HG03025 (cell line): ENCODE results near the gene NOSIP.

Experiments
- ATAC-seq: cut with Tn5 transposase; IDR thresholded peaks from one replicate; pipeline ENCODE4 v1.9.1; 2021; ENCODE audit warnings: mild to moderate bottlenecking, moderate library complexity; ENCODE audit not compliant: unreplicated experiment, low FRiP score

The NOSIP gene

GRCh38 chr19:49595819-49596404, 15.6 kb upstream of the NOSIP start:
- no peak for ATAC-seq

GRCh38 chr19:49594993-49595818, 14.8 kb upstream of the NOSIP start:
- no peak for ATAC-seq

GRCh38 chr19:49594157-49594992, 14.0 kb upstream of the NOSIP start:
- no peak for ATAC-seq

- ATAC-seq, result no peak
Observed at GRCh38 chr19:49593233-49594113, 13.1 kb upstream of the NOSIP start.

- ATAC-seq, result no peak
Observed at GRCh38 chr19:49592486-49593232, 12.3 kb upstream of the NOSIP start.

GRCh38 chr19:49591731-49592485, 11.6 kb upstream of the NOSIP start:
- ATAC-seq, result no peak

GRCh38 chr19:49590971-49591730, 10.8 kb upstream of the NOSIP start, which contains the start of gene PRR12:
Gene PRR12 (plus strand): TSS chr19:49591182. CDS start chr19:49591655, 473 bp downstream.
- ATAC-seq, result peak; percentile 26

- ATAC-seq, result no peak
Observed at GRCh38 chr19:49590071-49590970, 10.0 kb upstream of the NOSIP start.

GRCh38 chr19:49589502-49589905, 9.1 kb upstream of the NOSIP start:
- ATAC-seq, result no peak

- no peak for ATAC-seq
Observed at GRCh38 chr19:49588365-49589122, 8.2 kb upstream of the NOSIP start.

- ATAC-seq, result no peak
Observed at GRCh38 chr19:49587227-49587626, 6.9 kb upstream of the NOSIP start.

- no peak for ATAC-seq
Observed at GRCh38 chr19:49585023-49585422, 4.7 kb upstream of the NOSIP start.

GRCh38 chr19:49583239-49583638, 2.9 kb upstream of the NOSIP start:
- no peak for ATAC-seq

GRCh38 chr19:49581007-49581508, 702 bp upstream of the NOSIP start, which contains the start of gene PRRG2:
Gene PRRG2 (plus strand): TSS chr19:49581316. CDS start chr19:49583220, 1,904 bp downstream.
- no peak for ATAC-seq

- ATAC-seq, result no peak
Observed at GRCh38 chr19:49579947-49580263, 451 bp downstream of the NOSIP start.

GRCh38 chr19:49579193-49579592, 1.2 kb downstream of the NOSIP start:
- ATAC-seq, result no peak
